ENCODE results near the gene CCDC18. TPM values are rescaled to one million over a fixed set of nuclear protein-coding genes. Genes with fewer than 3 reads are reported as not detected.

CCDC18 gene
- total RNA-seq, 3 donors from 2014 or later (not counting 1 experiment from before 2014, with no cell fraction given) = 11.7 to 17.2 (median 14.4) TPM

DNA sequence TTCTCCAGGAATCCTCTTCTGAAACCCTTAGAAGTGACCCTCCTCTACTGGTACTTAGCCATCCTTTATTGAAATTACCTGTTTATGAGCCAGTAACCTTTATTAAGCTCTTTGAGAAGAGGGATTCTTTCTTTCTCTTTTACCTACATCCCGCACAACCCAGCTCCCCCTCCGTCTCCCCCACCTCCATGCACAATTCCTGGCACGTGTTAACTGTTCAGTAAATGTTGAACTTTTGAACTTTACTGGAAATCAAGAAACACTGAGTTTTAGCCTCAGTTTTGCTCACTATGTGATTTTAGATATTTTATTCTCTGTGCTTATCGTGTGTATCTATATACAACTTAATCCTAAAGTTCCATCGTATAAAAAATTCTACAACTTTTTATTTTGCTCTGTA is 2.1 kb upstream of the CCDC18 start:
- Mint-ChIP-seq H3K4me1 (peaks cover 45 to 59% of the 10 kb centered on the region in 2 donors), H3K36me3 (no peaks in the 10 kb centered on the region), H3K4me3 (peak overlapping the region; percentile 89), H3K9me3 (no peaks in the 10 kb centered on the region), H3K27ac (peak overlapping the region; percentile 95), H3K27me3 (ENCODE audit: low read depth in 2 of 2) (no peaks in the 10 kb centered on the region)
- Histone ChIP-seq H3K9me3 (ENCODE audit: control insufficient read depth, insufficient read depth, low read length) (no peaks in the 10 kb centered on the region), H3K36me3 (ENCODE audit: control insufficient read depth, insufficient read depth, low read length) (peaks cover 10% of the 10 kb centered on the region), H3K4me1 (ENCODE audit: control insufficient read depth, insufficient read depth, low read length) (peaks cover 29% of the 10 kb centered on the region), H3K27ac (ENCODE audit: low read length) (no peak overlapping the region), H3K27me3 (ENCODE audit: control insufficient read depth, insufficient read depth, low read length) (no peaks in the 10 kb centered on the region), H3K4me3 (ENCODE audit: low read length) (peak overlapping the region; percentile 93)
- TF ChIP-seq, protein P1, sequence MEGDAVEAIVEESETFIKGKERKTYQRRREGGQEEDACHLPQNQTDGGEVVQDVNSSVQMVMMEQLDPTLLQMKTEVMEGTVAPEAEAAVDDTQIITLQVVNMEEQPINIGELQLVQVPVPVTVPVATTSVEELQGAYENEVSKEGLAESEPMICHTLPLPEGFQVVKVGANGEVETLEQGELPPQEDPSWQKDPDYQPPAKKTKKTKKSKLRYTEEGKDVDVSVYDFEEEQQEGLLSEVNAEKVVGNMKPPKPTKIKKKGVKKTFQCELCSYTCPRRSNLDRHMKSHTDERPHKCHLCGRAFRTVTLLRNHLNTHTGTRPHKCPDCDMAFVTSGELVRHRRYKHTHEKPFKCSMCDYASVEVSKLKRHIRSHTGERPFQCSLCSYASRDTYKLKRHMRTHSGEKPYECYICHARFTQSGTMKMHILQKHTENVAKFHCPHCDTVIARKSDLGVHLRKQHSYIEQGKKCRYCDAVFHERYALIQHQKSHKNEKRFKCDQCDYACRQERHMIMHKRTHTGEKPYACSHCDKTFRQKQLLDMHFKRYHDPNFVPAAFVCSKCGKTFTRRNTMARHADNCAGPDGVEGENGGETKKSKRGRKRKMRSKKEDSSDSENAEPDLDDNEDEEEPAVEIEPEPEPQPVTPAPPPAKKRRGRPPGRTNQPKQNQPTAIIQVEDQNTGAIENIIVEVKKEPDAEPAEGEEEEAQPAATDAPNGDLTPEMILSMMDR (IDR thresholded peaks at IDR 0.05) = no peak
- intact Hi-C loops (cut with micrococcal nuclease) = no loop called here
- DNase-seq (no peak), ATAC-seq (no peak)
- WGBS (ENCODE audit: insufficient coverage) = 40% methylated on average over 2 of the region's 5 CpGs

DNA sequence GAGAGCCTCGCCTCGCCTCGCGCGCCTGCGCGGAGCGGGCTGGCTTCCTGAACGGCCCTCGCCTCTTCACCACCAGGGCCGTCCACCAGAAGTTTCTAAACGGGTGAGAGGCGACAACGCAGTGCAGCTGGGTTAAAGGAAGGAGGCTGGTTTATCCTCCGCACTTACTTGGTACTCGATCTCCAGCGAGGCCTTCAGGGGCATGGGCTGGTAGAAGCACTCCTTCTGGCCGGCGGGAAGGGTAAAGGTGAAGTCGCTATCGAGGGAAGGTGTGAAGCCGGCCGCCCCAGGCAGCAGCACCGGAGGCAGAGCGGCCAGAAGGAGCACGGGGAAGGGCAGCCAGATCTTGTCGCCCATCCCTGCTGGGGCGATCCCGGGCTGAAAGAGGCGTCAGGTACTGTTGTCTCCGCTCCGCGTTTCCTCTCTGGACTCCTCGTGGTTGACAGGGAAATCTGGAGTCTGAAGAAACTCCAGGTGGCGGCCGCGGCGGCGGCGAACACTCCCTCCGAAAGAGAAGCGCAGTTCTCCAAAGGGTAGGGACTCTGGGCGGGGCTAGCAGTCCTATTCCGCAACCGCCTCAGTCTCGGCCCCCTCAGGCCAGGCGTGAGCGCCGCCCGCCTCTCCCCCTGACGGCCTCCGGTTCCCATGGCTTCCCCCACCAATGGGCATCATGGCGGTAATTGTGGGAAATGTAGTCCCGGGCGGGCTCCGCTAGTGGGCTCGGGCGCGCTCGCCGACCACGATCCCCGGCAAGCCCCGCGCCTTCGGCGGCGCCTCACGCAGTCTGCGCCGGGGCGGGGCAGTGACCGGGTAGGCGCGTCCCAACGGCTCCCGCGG is 420 bp upstream of the CCDC18 start, which contains the start of gene TMED5:
Gene TMED5, minus strand, starts transcription at position 528 of the 837 bp plus-strand sequence. Its CDS starts 171 bp downstream, at position 357.
- peaks cover 26% of the 10 kb centered on the region for H3K4me1 ChIP-seq (ENCODE audit: control insufficient read depth, insufficient read depth, low read length)
- intact Hi-C loops (cut with micrococcal nuclease) = loop anchor here (1.0 to 2.0 kb wide), 4 partner anchors 101 to 349 kb away; partner anchors contain the start of genes DIPK1A and MTF2
- ATAC-seq = peak; percentile 78 to 93 (median 86)
- peak; percentile 93 to 97 for DNase-seq
- no peaks in the 10 kb centered on the region for H3K27me3 ChIP-seq (ENCODE audit: control insufficient read depth, insufficient read depth, low read length)
- no peaks in the 10 kb centered on the region for H3K9me3 Mint-ChIP-seq
- under 1% methylated on average over 78 of the region's 78 CpGs for WGBS (ENCODE audit: insufficient coverage)
- no peaks in the 10 kb centered on the region for H3K27me3 Mint-ChIP-seq (ENCODE audit: low read depth in 2 of 2)
- H3K4me1 Mint-ChIP-seq = peaks cover 35 to 54% of the 10 kb centered on the region in 2 donors
- H3K4me3 ChIP-seq (ENCODE audit: low read length) = peak within 1 kb of the TSS; percentile 93
- TF ChIP-seq, protein P1 (IDR thresholded peaks at IDR 0.05) = peak; percentile 11
- H3K27ac ChIP-seq (ENCODE audit: low read length) = peak within 1 kb of the TSS; percentile 97
- peaks cover 10% of the 10 kb centered on the region for H3K36me3 ChIP-seq (ENCODE audit: control insufficient read depth, insufficient read depth, low read length)
- H3K36me3 Mint-ChIP-seq = no peaks in the 10 kb centered on the region
- no peaks in the 10 kb centered on the region for H3K9me3 ChIP-seq (ENCODE audit: control insufficient read depth, insufficient read depth, low read length)
- peak within 1 kb of the TSS; percentile 89 for H3K4me3 Mint-ChIP-seq
- peak within 1 kb of the TSS; percentile 95 for H3K27ac Mint-ChIP-seq

DNA sequence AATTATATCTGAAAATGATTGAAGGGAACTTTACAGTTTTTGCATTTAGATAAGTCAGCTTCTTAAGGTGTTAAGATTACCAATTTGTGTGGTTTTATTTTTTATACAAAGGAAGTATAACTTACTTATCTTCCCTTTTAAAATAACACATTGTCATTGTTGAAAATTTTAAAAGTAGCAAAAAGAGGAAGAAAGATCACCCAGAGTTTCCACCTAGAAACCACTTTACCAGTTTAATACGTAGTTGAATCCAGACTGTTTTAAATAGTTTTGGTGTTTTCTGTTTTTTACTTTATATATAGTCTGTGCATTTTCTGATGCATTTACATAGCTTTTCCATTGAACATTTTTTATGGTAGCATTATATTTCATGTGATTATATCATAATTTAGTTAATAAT is 6.1 kb downstream of the CCDC18 start:
- Histone ChIP-seq H3K4me1 (ENCODE audit: control insufficient read depth, insufficient read depth, low read length) (peaks cover 2% of the 10 kb centered on the region), H3K4me3 (ENCODE audit: low read length) (no peak overlapping the region), H3K27me3 (ENCODE audit: control insufficient read depth, insufficient read depth, low read length) (no peaks in the 10 kb centered on the region), H3K36me3 (ENCODE audit: control insufficient read depth, insufficient read depth, low read length) (no peaks in the 10 kb centered on the region), H3K27ac (ENCODE audit: low read length) (no peak overlapping the region), H3K9me3 (ENCODE audit: control insufficient read depth, insufficient read depth, low read length) (no peaks in the 10 kb centered on the region)
- TF ChIP-seq, protein P1 (IDR thresholded peaks at IDR 0.05) = no peak
- no peak for DNase-seq
- intact Hi-C loops (cut with micrococcal nuclease) = no loop called here
- H3K9me3 Mint-ChIP-seq = no peaks in the 10 kb centered on the region
- no peak for ATAC-seq
- no peaks in the 10 kb centered on the region for H3K27me3 Mint-ChIP-seq (ENCODE audit: low read depth in 2 of 2)
- H3K27ac Mint-ChIP-seq = no peak overlapping the region
- H3K4me3 Mint-ChIP-seq = no peak overlapping the region
- no CpG with 5 or more reads among the region's 1 CpG for WGBS (ENCODE audit: insufficient coverage)
- peaks cover 12 to 23% of the 10 kb centered on the region in 2 donors for H3K4me1 Mint-ChIP-seq
- no peaks in the 10 kb centered on the region for H3K36me3 Mint-ChIP-seq
